Activated naive CD4-positive, alpha-beta T cell treated with anti-CD3 and anti-CD28 coated beads for 36 hours (primary cell): ENCODE data around the gene ARG2. TPM values are rescaled to one million over a fixed set of nuclear protein-coding genes. Genes with fewer than 3 reads are reported as not detected.
A peak's percentile ranks its signal among the peaks of the same experiment; 100 is the strongest.

Experiments used
- CTCF ChIA-PET: fragments of 350-600 bp; sonication (Branson Sonifier 250); formaldehyde crosslinking; loops from one replicate; lab custom pipeline; 2021; ENCODE audit warnings: antibody characterized with exemption; lab: Charles Lee
- DNase-seq: peaks from one replicate; pipeline ENCODE4 v3.0.0-alpha.2; 2020
- H3K27ac Mint-ChIP-seq: one replicate; pipeline ENCODE4 v1.8.0; 2021; ENCODE audit warnings: mild to moderate bottlenecking, mixed read lengths
- H3K27me3 Mint-ChIP-seq: one replicate; pipeline ENCODE4 v1.8.0; 2021; ENCODE audit warnings: low read depth, mixed read lengths
- H3K36me3 Mint-ChIP-seq: one replicate; pipeline ENCODE4 v1.8.0; 2021; ENCODE audit warnings: low read depth, mixed read lengths
- H3K4me1 Mint-ChIP-seq: one replicate; pipeline ENCODE4 v1.8.0; 2021; ENCODE audit warnings: low read depth, mixed read lengths
- H3K4me3 Mint-ChIP-seq: one replicate; pipeline ENCODE4 v1.8.0; 2021; ENCODE audit warnings: mild to moderate bottlenecking, moderate library complexity, mixed read lengths
- H3K9me3 Mint-ChIP-seq: one replicate; pipeline ENCODE4 v1.8.0; 2021; ENCODE audit warnings: mixed read lengths
- intact Hi-C: fragments of 100-400 bp; cut with micrococcal nuclease; formaldehyde crosslinking; loops from one replicate; pipeline ENCODE4 v1.15.1; 2023
- total RNA-seq, 2 experiments: library from RNA; stranded (reverse); gene quantifications; one replicate each; pipeline ENCODE4 v1.2.3, GENCODE V29; 2021

Gene ARG2
- total RNA-seq, 2 experiments from 2014 or later, result 20.3 to 20.8 TPM

DNA sequence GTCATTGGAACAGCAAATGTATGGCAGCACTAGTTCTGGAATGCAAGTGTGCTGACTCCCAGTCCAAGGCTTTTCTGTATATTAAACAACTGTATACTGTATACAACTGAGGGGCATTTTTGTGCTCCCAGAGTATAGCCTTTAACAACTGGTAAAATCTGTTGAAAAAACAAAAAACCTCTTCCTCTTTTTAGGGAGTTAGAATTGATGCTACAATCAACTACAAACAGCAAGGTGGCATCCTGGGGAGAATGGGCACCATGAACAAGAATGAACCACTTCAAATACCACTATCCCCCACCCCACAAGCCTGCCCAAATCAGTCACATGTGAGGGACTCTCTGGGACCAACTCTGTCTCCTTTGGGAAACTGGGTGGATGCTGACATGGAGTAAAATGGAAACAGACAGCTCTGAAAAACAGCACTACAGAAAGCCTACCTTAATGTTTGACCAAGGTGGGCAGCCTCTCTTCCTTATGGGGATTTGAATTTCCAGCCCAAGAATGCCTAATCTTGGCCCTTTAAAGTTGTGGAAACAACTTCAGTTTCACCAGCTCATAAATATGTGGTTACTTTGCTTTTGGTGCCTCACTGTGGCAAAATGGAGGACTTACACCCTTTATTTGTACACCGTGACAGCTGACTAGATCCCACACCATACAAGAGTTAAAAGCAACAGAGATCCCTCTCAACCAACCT is 47.2 kb downstream of the ARG2 start:
- Mint-ChIP-seq H3K27ac (no peak overlapping the region), H3K36me3 (peaks cover 4% of the 10 kb centered on the region), H3K4me3 (no peak overlapping the region), H3K4me1 (peaks cover 50% of the 10 kb centered on the region), H3K9me3 (no peaks in the 10 kb centered on the region), H3K27me3 (no peaks in the 10 kb centered on the region)
- intact Hi-C loops, result loop anchor here (1.0 kb wide), 6 partner anchors 37 to 240 kb away; partner anchors contain the start of genes ARG2 and PIGH
- CTCF ChIA-PET, result interaction anchor here (0.6 to 5.0 kb wide), 20 partner anchors 10 to 239 kb away, joined by 3 to 60 read pairs (median 6); partner anchors contain the start of genes ARG2, PIGH and RDH12
- peak; percentile 55 for DNase-seq

DNA sequence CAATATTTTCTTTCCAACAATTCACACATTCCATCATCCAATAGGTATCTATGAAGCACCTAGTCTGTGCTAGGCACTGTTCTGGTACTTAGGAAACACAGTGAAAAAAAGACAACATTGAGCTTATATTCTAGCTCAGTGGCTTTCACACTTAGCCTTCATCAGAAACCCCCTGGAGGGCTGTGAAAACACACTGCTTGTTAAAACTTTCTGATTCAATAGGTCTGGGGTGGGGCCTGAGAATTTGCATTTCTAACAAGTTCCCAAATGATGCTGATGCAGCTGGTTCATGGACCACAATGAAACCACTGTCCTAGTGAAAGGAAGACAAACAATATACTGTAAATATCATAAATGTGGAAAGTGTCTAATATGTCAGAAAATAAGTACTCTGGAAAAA is 48.8 kb downstream of the ARG2 start:
- Mint-ChIP-seq H3K4me3 (no peak overlapping the region), H3K4me1 (peaks cover 62% of the 10 kb centered on the region), H3K27me3 (no peaks in the 10 kb centered on the region), H3K27ac (no peak overlapping the region), H3K36me3 (no peaks in the 10 kb centered on the region), H3K9me3 (no peaks in the 10 kb centered on the region)
- DNase-seq, result peak; percentile 49
- CTCF ChIA-PET, result interaction anchor here (0.7 to 2.7 kb wide), 8 partner anchors 15 to 243 kb away, joined by 3 to 14 read pairs (median 6); partner anchors contain the start of genes PIGH and RDH12
- intact Hi-C loops, result no loop called here

DNA sequence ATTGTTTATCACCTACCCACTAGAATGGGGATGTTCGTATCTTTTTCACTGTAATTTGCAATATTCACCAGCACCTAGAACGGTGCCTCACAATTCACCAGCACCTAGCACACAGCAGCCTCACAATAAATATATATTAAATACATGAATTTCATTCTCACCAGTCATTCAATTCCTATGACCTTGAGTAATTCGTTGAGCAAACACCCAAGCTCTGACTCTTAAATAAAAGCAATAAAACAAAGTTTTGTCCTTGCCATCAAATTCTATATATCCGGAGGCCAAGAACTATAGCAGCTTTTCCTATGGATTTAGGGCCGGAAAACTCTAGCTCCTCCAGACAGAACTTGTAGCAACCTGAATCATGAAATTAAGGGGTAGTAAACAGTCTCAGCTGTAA is 53.7 kb downstream of the ARG2 start:
- H3K27me3 Mint-ChIP-seq, result no peaks in the 10 kb centered on the region
- H3K27ac Mint-ChIP-seq, result no peak overlapping the region
- peaks cover 6% of the 10 kb centered on the region for H3K36me3 Mint-ChIP-seq
- CTCF ChIA-PET, result interaction anchor here (0.6 to 2.4 kb wide), 8 partner anchors 9 to 449 kb away, joined by 3 to 14 read pairs (median 4); partner anchors contain the start of genes PIGH, PLEKHH1 and RDH11
- no peak for DNase-seq
- peak overlapping the region; percentile 80 for H3K4me3 Mint-ChIP-seq
- peaks cover 46% of the 10 kb centered on the region for H3K4me1 Mint-ChIP-seq
- intact Hi-C loops, result no loop called here
- H3K9me3 Mint-ChIP-seq, result no peaks in the 10 kb centered on the region

DNA sequence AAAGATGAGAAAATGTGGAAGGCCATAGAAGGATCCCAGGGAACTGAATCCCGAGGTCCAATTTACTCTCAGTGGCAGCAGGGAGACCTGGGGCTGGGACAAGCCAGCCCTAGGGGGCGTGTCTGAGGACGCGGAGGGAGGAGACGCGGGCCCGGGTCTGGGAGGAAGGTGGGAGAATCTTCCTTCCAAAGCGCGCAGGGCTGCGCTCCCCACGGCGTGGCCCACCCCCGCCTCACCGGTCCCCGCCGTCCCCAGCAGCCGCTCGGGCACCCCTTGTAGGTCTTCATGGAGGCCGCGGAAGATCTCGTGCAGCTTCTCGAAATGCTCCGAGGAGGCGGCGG is 54.4 kb downstream of the ARG2 start:
- Mint-ChIP-seq H3K9me3 (no peaks in the 10 kb centered on the region), H3K4me3 (peak overlapping the region; percentile 80), H3K36me3 (peaks cover 6% of the 10 kb centered on the region), H3K27ac (peak overlapping the region; percentile 10), H3K27me3 (no peaks in the 10 kb centered on the region), H3K4me1 (peaks cover 39% of the 10 kb centered on the region)
- CTCF ChIA-PET, result interaction anchor here (0.9 to 2.4 kb wide), 6 partner anchors 8 to 141 kb away, joined by 3 to 14 read pairs (median 5); partner anchors contain the start of genes PIGH and PLEKHH1
- peak; percentile 61 for DNase-seq
- intact Hi-C loops, result loop anchor here (1.0 to 2.0 kb wide), 4 partner anchors 21 to 315 kb away; partner anchors contain the start of genes ATP6V1D, PIGH, RDH11 and ZFYVE26

DNA sequence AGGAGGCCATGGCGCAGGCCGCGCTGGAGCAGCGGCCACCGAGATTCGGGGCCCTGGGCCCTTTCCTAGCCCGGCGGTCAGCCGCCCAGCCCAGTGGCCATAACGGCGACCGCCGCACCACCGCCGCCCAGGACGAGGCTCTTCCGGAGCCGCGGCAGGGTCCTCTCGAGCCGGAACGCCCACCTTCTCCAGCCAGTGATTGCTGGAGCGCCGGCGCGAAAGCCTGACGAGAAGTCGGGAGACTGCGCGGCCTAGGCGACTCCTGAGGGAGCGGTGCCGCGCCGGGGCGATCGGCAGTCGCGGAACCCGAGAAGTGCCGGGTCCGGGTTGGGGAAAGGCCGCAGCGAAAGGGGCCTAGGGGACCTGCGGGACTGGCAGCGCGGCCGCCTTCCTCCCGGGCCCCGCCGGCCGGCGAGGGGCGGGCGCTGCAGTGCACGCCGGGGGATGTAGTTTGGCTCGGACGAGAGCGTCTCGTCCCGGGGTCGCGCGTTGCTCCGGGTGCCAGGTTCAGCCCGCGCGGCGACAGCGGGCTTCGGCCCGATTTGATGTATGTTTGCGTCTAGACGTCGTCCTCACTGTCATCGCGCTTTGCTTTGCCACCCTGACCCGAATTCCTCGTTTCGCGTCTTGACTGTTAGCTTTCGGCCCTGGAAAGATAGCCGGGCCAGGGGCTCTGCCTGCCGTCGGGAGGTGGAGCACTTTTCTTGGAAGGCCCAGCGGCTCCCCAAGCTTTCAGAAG is 54.9 kb downstream of the ARG2 start, which contains the start of gene VTI1B:
Gene VTI1B (minus strand): TSS at position 153 of the 739 bp plus-strand sequence. CDS start 143 bp downstream, at position 10.
- Mint-ChIP-seq H3K36me3 (peaks cover 6% of the 10 kb centered on the region), H3K27ac (peak within 1 kb of the TSS; percentile 66), H3K9me3 (no peaks in the 10 kb centered on the region), H3K4me1 (peaks cover 34% of the 10 kb centered on the region), H3K4me3 (peak within 1 kb of the TSS; percentile 80), H3K27me3 (no peaks in the 10 kb centered on the region)
- DNase-seq, result peak; percentile 68
- CTCF ChIA-PET, result interaction anchor here (0.9 to 2.4 kb wide), 4 partner anchors 8 to 90 kb away, joined by 3 to 14 read pairs (median 6); no protein-coding TSS in a partner anchor
- intact Hi-C loops, result loop anchor here (1.0 to 2.0 kb wide), 4 partner anchors 21 to 316 kb away; partner anchors contain the start of genes ATP6V1D, PIGH, RDH11 and ZFYVE26

DNA sequence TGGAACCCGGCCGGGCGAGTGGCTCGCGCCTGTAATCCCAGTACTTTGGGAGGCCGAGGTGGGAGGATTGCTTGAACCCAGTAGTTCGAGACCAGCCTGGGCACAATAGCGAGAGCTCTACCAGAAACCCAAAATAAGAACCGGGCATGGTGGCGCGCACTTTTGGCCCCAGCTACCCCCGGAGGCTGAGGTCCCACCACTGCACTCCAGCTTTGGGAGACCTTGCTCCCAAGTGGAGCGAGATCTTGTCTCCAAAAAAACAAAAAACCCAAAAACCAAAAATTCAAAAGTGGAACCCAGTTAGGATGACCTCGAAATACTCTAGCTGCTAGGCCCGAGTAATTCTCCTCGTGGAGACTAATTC is 55.5 kb downstream of the ARG2 start:
- Mint-ChIP-seq H3K36me3 (peaks cover 8% of the 10 kb centered on the region), H3K4me1 (peaks cover 38% of the 10 kb centered on the region), H3K27ac (peak overlapping the region; percentile 46), H3K4me3 (peak overlapping the region; percentile 80), H3K27me3 (no peaks in the 10 kb centered on the region), H3K9me3 (no peaks in the 10 kb centered on the region)
- intact Hi-C loops, result loop anchor here (2.0 kb wide), 2 partner anchors 74 to 316 kb away; partner anchors contain the start of genes ATP6V1D and PIGH
- DNase-seq, result no peak
- CTCF ChIA-PET, result interaction anchor here (1.1 to 2.4 kb wide), 2 partner anchors 31 to 56 kb away, joined by 3 to 7 read pairs; no protein-coding TSS in a partner anchor

DNA sequence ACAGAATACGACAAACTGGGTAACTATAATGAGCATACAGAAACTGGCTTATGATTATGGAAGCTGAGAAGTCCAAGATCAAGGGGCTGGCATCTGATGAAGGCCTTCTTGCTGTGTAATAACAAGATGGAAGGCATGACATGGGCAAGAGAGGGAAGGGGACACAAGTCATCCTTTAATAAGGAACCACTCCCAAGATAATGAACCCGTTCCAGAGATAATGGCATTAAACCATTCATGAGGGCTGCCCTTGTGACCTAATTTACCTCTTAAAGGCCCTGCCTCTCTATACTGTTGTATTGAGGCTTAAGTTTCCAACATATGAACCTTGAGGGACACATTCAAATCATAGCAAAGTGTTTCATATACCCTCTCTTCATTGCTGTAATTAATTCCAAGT is 59.3 kb downstream of the ARG2 start:
- H3K27ac Mint-ChIP-seq, result no peak overlapping the region
- intact Hi-C loops, result no loop called here
- H3K9me3 Mint-ChIP-seq, result no peaks in the 10 kb centered on the region
- H3K4me3 Mint-ChIP-seq, result no peak overlapping the region
- CTCF ChIA-PET, result interaction anchor here (1.3 kb wide), 1 partner anchor 60 kb away, joined by 3 read pairs; no protein-coding TSS in a partner anchor
- H3K36me3 Mint-ChIP-seq, result peaks cover 26% of the 10 kb centered on the region
- no peak for DNase-seq
- H3K27me3 Mint-ChIP-seq, result no peaks in the 10 kb centered on the region
- H3K4me1 Mint-ChIP-seq, result peaks cover 25% of the 10 kb centered on the region

DNA sequence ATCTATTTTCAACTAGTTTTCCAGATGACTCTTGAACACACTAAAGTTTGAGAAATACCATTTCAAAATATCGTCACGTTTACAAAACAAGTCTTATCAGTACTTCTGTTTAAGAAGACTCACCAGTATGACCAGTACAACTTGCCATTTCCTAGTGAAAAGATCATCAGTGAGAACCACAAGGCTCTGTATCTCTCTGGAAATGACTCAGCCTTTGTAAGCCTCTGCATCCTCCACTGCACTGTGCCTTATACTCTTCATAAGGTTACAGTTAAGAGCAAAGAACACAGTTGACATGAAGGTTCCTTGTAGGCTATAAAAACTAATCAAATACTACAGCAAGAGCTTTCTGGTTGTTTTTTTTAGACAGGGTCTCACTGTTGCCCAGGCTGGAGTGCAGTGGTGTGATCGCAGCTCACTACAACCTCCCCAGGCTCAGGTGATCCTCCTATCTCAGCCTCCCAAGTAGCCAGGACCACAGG is 60.4 kb downstream of the ARG2 start:
- H3K36me3 Mint-ChIP-seq, result peaks cover 29% of the 10 kb centered on the region
- H3K4me1 Mint-ChIP-seq, result peaks cover 36% of the 10 kb centered on the region
- CTCF ChIA-PET, result interaction anchor here (0.9 kb wide), 1 partner anchor 61 kb away, joined by 3 read pairs; no protein-coding TSS in a partner anchor
- H3K27ac Mint-ChIP-seq, result peak overlapping the region; percentile 13
- H3K4me3 Mint-ChIP-seq, result no peak overlapping the region
- no peaks in the 10 kb centered on the region for H3K9me3 Mint-ChIP-seq
- peak; percentile 39 for DNase-seq
- intact Hi-C loops, result loop anchor here (1.0 kb wide), 1 partner anchor 15 kb away; the partner anchor contains the start of gene RDH11
- H3K27me3 Mint-ChIP-seq, result no peaks in the 10 kb centered on the region

DNA sequence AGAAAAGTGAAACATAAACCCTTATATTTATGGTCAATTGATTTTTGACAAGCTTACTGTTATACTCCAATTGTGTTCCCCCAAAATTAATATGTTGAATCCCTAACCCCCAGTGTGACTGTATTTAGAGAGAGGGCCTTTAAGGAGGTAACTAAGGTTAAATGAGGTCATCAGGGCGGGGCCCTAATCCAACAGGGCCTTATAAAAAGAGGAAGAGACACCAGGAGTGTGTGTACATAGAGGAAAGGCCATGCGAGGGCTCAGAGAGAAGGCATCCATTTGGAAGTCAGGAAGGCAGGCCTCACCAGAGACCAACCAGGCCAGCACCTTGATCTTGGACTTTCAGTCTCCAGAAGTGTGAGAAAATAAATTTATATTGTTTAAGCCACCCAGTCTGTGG is 61.2 kb downstream of the ARG2 start:
- peaks cover 36% of the 10 kb centered on the region for H3K36me3 Mint-ChIP-seq
- H3K4me1 Mint-ChIP-seq, result peaks cover 31% of the 10 kb centered on the region
- CTCF ChIA-PET, result interaction anchor here (0.6 to 0.9 kb wide), 2 partner anchors 24 to 62 kb away, joined by 3 read pairs; no protein-coding TSS in a partner anchor
- no peaks in the 10 kb centered on the region for H3K27me3 Mint-ChIP-seq
- no peaks in the 10 kb centered on the region for H3K9me3 Mint-ChIP-seq
- no peak for DNase-seq
- intact Hi-C loops, result loop anchor here (1.0 kb wide), 1 partner anchor 14 kb away; the partner anchor contains the start of gene RDH11
- peak overlapping the region; percentile 13 for H3K27ac Mint-ChIP-seq
- H3K4me3 Mint-ChIP-seq, result no peak overlapping the region

DNA sequence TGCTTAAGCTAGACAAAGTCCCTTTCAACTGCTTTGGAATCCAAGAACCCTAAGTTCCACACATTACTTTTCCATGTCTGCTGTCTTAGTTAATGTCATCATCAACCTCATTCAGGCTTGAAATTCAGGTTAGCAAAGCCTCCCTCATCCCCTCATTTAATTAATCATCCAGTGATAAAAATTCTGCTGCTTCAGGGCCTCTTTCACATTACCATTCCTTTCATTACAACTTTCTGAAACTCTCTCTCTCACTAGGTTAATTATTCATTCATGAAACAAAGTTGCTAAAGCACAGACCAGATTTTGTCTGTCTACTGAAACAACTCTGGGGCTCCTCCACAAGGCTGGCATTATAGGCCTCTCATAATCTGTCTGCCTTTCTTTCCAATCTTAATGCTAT is 64.1 kb downstream of the ARG2 start:
- Mint-ChIP-seq H3K4me1 (peaks cover 31% of the 10 kb centered on the region), H3K36me3 (peaks cover 47% of the 10 kb centered on the region), H3K27me3 (no peaks in the 10 kb centered on the region), H3K27ac (peak overlapping the region; percentile 48), H3K9me3 (no peaks in the 10 kb centered on the region), H3K4me3 (no peak overlapping the region)
- CTCF ChIA-PET, result interaction anchor here (0.5 to 1.7 kb wide), 3 partner anchors 20 to 85 kb away, joined by 3 to 5 read pairs (median 5); no protein-coding TSS in a partner anchor
- intact Hi-C loops, result no loop called here
- DNase-seq, result no peak

DNA sequence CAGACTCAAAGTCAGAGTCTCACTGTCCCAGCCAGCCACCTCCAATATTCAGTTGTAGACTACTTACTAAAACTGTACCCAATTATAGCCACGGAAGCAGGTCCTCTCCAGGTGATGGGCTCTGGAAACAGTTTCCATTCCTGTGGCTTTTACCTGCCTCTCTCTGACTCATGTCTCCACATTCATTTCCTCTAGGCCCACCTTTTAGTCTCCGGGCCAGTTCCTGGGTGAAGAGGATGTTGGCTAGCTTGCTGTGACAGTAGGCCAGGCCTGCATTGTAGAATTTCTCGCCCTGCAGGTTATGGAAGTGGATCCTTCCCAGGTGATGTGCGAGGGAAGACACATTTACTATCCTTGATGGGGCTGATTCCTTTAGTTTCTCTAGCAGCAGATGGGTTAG is 70.3 kb downstream of the ARG2 start:
- H3K4me3 Mint-ChIP-seq, result no peak overlapping the region
- DNase-seq, result no peak
- CTCF ChIA-PET, result interaction anchor here (6.0 kb wide), 1 partner anchor 14 kb away, joined by 44 read pairs; no protein-coding TSS in a partner anchor
- H3K4me1 Mint-ChIP-seq, result peaks cover 21% of the 10 kb centered on the region
- H3K9me3 Mint-ChIP-seq, result no peaks in the 10 kb centered on the region
- no peak overlapping the region for H3K27ac Mint-ChIP-seq
- no peaks in the 10 kb centered on the region for H3K27me3 Mint-ChIP-seq
- peaks cover 58% of the 10 kb centered on the region for H3K36me3 Mint-ChIP-seq
- intact Hi-C loops, result no loop called here
